HS-5 (cell line): ENCODE data around the gene MYL4.
"Not testable (repeated sequence)": the region's sequence is repeated elsewhere in the genome, so short reads cannot be mapped to it uniquely, and the experiment has no call there.

Experiments
- DNase-seq: peaks from one replicate; pipeline ENCODE4 v3.0.0-alpha.2; 2012; ENCODE audit warnings: low read depth

The MYL4 gene

DNA sequence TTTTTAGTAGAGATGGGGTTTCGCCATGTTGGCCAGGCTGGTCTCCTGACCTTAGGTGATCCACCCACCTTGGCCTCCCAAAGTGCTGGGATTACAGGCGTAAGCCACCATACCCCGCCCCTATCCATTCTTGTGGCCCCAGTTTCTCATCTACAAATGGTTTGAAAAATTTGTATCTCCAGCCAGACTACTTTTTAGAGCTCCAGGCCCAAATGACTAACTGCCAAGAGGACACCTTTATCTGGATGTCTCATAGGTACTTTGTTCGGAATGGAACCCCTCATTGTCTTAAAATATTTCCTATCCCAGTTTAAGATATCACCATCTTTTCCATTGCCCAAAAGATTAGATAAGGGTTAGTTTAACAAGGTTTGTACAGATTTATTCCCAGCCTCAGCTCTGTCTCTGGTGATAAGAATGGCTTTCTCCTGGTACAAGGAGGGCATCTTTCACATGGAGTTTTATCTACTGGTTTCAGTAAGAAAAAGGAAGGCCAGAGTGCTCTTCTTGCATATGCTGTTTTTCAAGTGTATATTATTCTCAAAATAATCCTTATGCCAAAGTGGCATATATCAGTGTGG lies 15.1 kb upstream of the MYL4 start:
- DNase-seq: no peak

DNA sequence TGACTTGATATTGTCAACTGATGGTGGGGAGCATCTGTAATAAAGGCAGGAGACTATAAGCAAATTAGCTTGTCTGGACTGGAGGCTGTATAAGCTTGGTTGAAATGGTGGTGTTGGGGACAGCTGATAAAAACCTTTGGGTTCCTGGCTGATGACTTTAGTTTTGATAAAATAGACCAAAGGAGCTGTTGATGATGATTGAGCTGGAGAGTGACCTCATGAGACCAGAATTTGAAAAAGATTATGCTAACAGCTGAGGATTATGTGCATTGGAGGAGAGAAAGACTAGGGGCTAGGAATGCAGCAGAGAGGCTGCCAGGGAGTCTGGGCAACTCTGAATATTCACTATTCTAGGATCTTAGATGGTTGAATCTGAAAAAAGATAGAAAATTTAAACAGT lies 11.3 kb upstream of the MYL4 start:
- no peak for DNase-seq

DNA sequence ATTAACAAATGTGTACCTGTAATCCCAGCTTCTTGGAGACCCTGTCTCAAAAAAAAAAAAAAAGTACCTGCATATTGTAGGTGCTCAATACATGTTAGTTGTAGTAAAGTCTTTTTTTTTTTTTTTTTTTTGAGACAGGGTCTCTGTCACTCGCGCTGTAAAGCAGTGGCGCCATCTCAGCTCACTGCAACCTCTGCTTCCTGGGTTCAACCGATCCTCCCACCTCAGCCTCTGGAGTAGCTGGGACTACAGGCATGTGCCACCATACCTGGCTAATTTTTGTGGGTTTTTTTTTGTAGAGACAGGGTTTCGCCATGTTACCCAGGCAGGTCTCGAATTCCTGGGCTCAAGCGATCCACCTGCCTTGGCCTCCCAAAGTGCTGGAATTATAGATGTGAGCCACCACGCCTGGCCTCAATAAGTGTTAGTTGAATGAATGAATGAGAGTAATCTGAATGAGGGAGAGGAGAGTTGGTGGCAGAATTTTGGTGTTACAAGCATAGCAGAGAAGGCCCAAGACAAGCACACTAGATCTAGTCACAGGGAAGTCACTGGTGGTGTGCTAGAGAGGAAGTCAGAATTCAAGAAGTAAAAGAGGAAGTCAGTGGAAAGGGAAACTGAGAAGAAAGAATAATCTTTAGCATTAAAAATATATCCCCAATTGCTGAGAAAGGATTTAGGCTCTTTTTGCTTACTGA lies 9.4 kb upstream of the MYL4 start:
- DNase-seq: no peak

DNA sequence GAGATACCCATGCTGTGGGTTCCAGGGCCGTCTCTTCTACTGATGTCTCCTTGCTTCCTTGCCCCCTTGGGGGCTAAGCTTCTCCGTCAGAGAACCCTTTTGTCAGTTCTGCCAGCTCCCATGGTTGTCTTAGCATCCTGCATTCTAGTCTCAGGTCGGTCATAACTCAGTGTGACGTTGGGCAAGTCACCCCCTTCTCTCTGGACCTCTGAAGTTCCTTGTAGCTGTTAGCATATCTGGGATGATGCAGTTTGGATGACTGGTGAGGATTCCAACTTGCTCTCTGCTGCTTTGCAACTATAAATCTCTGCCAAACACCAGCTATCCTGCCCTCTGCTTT lies 8.9 kb upstream of the MYL4 start:
- DNase-seq: no peak

DNA sequence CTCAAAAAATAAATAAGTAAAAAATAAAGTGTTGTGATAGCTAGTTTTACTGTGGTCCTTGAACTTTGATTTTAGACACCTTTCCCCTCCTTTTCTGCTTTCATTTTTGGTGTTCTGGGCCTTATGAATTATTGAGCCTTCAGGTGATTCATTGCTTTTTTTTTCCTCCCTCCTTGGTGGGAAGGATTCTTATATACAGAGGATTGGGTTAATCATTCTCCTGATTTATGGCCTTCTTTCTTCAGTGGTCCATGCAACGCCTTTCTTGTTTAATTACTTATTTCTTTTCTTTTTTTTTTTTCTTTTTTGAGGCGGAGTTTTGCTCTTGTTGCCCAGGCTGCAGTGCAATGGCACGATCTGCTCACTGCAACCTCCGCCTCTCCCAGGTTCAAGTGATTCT lies 8.0 kb upstream of the MYL4 start:
- DNase-seq: no peak

DNA sequence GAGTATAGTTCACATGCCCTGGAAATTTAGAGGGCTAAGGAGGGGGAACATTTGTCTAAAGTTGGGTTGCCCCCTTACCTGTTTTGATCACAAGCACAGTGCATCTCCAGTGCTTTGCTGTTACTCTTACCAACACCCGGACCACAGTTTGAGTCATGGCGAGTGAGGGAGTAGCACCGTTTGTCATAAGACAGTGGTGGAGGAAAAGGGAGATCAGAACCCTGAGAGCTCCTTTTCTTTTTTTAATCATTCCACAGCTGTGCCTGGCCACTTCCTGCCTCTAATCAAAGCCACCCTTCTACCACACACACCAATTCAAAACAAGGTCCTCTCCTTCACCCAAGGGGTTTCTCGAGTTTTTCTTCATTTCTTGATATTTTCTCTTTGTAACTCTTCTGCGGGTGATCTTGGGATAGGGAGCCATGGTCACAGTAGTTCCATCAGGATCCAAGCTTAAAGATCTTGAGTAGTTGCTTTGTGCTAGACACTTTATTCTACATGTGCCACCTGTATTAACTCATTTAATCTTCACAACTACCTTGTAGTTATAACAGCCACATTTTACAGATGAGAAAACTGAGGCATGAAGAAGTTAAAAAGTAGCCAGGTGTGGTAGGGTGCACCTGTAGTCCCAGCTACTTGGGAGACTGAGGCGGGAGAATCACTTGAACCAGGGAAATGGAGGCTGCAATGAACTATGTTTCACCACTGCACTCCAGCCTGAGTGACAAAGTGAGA lies 5.0 kb upstream of the MYL4 start:
- peak; percentile 13 for DNase-seq

DNA sequence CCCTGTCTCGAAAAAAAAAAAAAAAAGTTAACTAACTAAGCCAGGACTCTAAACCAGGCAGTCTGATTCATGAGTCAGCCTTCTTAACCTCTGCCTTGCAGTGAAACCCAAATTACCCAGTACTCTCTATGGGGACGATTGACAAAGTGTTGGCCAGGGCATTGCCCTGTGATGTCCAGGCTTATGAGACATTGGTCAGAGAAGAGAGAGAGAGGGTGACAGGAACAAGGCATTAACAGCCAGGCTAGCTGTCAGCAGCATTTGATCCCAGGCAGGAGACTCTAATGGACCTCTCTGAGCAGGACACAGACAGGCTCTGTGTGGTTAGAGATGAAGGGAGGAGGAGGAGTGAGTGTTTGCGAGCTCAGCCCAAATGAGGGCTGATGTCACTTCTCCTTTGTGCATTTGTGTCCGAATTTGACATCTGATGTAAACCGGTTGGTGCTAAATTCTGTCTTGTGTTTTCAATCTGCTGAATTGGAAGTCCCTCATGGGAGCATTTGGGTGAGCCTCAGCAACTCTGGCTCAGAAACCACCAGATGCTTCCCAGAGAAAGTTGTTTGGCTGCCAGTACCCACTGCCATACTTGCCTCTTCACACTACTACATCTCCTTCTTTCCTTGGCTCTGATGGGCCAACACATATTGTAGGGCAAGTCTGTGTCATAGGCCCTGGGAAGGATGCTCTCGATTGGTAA lies 4.3 kb upstream of the MYL4 start:
- DNase-seq: peak; percentile 22

DNA sequence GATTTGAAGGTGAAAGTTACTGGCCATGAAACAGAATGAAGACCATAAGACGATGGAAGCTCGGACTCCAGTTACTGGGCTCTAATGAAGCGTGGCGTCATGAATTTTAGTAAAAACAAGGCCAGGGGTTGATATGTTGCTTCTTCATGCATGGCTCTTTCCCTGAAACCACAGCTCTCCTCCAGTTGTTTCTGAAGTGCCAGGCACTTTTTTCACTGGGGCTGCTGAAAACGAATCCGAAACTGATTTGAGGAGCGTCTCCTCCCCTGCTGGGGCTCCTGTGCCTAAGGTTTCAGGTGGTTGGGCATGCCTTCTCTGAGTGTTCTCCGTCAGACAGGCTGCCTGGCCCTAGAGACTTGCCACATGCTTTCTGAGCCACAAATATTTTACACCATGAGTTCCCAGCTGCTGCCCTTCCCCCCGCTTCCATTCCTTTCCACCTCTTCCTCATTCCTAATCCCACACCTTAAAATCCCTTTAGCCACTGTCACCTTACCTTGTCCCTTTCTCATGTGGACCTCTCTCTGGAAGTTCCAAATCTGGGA lies 3.7 kb upstream of the MYL4 start:
- DNase-seq: no peak

DNA sequence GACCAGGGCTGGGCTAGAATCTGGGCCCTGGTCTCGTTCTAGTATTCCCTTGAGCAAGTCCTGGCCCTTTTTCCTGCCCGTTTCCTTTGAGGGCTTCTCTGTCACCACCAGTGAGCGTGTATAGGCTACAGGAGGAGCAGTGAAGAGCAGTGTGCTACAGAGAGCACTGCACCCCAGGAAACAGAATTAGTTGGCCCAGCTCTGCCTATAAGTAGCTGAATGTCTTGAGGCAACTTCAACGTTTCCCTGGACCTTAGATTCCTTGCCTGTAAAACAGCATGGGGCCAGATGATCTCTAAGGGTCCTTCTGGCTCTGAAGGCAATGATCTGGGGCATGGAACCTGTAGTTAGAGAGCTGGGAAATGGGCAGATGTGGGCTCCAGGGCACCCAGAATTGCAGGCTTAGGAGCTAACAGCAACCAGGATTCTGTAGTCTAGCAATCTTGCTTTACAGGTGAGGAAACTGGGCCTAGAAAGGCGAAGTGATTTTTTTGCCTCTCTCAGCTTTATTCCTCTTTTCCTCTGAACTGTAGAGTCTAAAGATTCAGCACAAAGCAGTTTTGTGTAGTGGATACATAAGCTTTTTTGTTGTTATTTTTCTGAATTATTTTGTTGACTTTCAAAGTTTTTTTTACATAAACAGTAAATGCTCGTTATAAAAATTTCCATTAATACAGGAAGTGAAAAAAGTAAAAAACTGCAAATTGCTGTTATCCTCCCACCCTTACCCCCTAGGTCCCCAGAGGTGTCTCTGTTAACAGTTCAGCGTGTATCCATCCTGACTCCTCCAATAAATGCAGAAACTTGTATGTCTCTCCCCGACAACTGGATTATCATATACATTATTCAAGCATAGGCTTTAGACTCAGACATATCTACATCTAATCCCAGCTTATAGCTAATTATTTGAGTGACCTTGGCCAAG lies 1.7 kb upstream of the MYL4 start:
- DNase-seq: no peak

DNA sequence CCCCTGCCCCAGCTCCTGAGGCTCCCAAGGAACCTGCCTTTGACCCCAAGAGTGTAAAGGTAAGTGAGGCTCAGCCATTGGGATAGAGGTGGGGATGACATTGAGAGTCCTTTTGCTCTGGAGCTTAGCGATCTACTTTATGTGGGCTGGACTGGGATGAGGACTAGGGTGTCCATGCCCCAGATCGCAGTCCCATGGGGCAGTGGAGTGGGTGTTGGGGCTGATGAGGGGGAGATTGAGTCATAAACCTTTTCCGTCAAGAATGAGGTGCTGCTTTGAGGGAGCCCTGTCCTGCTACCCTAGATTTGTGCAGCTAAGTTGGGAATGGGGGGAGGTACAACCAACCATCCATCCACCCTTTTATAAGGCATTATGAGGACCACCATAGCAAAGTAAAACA lies 351 bp downstream of the MYL4 start:
- DNase-seq: no peak

DNA sequence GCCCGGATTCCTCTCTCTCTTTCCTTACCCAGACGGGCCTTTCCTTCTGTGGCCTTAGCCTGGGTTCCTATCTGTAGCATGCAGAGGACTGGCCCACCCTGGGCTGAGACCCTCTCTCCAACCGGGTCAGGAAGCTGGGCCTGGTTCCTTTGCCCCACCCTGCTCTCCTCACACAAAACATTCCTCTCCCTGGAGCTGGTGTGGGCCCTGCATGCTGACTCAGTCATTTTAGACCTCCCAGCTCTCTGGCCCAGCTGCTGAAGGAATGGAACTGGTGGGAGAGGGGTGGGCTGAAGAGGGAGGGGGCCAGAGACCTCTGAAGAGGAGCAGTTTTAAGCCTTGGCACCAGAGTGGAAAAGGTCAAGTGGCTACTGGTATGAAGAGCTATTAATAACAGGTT lies 957 bp downstream of the MYL4 start:
- no peak for DNase-seq

DNA sequence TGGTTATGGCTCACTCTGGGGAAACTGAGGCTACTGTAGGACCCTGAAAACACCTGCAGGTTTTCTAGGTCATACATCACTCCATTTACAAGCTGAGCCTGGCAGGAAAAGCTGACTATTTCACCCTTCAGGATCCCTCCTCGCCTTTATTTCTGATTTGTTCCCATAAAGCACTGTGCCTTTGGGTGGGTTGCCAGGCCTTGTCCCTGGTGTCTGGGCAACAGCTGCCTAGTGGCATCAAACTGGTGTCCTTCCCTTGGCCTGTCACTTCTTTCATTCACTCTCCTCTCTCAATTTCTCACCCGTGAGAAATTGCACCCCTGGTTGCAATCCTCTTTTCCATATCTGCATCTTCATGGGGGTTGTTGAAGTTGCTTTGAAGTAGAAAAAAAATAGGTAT lies 1.6 kb downstream of the MYL4 start:
- no peak for DNase-seq

DNA sequence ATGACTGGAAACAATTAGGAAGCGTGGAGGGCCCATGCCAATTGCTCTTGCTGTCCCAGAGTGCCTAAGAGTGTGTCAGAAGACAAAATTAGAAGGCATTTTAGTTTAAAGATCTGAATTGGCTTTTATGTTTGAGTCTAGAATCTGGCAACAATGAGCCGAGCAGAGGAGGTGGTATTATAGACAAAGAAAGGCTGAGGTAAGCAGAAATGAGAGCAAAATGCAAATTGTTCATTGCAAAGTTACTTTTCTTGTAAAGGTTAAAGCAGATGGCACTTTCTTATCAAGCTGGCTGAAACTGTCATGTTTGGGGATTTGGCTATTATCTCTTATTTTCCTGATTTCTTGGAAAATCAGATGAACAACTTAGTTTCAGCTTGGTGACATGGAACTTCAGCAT lies 3.3 kb downstream of the MYL4 start:
- no peak for DNase-seq

DNA sequence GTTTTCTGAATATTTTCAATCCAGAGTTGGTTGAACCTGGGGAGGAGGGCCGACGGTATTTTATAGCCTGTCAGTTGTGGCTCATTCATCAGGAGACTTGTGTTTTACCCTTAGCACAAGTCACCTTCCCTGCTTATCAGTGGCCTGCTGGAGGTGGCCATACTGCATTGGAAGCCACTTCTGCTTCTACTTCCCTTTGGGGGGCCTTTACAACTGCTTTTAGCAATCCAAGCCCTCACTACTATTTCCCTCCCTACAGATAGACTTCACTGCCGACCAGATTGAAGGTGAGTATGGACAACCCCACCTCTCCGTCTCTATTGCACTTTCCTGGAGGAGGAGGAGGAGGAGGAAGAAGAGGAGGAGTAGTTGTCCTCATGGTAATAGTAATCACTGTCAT lies 4.4 kb downstream of the MYL4 start:
- DNase-seq: no peak

DNA sequence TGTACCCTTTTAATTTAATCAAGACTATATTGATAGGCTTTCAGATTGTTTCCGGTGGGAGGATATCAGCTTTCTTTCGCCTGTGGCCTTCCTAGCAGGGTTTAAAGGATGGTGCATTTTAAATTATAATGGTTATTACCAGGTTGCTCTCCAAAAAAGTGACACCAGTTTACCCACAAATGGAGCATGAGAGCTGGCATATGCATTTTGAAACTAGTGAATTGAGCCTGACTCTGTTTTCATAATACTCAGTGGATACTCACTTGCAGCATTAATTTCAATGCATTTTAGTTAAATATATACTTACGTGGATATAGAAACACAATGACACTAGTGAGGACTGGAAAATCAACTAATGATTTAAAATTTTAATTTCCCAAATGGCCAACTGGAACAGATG lies 5.8 kb downstream of the MYL4 start:
- no peak for DNase-seq

DNA sequence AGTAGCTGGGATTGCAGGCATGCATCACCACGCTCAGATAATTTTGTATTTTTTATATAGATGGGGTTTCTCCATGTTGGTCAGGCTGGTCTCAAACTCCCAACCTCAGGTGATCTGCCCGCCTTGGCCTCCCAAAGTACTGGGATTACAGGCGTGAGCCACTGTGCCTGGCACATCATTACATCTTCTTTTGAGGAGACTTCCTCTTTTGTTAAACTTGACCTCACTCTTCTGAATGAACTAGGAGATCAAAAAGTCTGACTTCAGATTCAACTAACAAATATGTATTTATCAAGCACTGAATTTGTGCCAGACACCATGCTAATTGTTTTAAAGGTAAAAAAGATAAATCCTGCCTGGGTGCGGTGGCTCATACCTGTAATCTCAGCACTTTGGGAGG lies 7.7 kb downstream of the MYL4 start:
- DNase-seq: not testable (repeated sequence)

DNA sequence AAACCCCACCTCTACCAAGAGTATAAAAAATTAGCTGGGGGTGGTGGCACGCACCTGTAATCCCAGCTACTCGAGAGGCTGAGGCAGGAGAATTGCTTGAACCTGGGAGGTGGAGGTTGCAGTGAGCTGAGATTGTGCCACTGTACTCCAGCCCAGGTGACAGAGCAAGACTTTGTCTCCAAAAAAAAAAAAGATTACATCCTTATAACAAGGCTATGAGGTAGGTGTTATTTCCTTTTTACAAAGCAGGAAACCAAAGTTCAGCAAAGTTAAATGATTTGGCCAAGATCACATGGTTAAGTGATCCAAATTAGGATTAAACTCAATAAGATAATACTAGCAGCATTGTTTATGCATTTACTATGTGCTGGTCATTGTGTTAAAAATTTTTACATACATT lies 8.1 kb downstream of the MYL4 start:
- not testable (repeated sequence) for DNase-seq

DNA sequence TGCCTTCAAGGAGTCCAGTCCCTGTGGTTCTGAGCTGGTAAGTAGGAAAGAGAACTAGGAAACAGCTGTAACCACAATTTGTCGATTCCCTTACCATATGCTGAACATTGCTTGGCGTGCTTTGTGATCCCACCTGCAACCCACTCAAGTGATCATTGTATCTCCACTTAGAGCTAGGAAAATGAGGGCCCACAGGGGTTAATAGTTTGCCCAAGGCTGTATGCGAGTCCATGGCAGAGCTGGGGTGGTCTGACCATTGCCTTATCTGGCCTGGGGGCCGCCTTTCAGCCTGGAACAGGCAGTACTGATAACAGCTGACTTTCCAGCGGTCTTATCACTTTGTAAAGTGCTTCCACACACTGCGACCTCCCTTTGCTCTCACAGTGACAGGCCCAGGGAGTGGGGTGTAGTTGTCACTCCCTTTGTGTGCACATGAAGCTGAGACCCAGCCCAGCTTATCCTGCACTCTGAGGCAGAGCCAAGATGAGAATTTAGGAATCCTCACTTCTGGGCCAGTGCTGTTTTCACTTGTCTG lies 9.8 kb downstream of the MYL4 start:
- DNase-seq: no peak

DNA sequence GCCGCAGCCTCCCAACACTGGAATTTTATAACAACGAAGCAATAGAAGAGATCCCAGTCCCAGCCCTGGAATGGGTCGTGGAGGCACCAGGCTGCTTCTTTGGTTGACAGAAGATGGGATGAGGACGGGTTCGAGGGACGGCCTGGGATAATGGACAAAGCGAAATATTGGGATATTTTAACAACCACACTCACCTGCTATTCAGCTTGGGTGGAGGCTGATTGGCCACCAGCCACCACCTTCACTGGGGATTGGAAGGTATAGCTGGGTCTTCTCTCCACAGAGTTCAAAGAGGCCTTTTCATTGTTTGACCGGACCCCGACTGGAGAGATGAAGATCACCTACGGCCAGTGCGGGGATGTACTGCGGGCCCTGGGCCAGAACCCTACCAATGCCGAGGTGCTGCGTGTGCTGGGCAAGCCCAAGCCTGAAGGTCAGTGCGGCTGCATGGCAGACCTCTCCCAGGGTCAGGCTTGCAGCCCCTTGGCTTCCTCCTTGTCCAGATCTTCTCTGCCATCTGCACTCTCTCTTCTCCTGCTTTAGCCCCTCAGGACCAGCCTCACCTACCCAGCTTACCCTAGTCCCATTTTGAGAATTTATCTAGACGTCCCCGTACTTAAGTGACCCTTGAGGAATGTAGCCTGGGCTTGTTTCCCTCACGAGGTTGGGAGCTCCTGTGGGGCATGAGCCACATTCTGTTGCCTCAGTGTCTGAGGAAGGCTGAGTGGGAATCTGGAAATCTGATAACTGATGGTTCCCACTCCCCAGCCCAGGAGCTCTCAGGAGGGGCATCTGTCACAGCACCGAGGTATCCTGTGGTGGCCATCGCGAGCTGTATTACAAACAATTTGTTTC lies 10.7 kb downstream of the MYL4 start:
- DNase-seq: no peak

DNA sequence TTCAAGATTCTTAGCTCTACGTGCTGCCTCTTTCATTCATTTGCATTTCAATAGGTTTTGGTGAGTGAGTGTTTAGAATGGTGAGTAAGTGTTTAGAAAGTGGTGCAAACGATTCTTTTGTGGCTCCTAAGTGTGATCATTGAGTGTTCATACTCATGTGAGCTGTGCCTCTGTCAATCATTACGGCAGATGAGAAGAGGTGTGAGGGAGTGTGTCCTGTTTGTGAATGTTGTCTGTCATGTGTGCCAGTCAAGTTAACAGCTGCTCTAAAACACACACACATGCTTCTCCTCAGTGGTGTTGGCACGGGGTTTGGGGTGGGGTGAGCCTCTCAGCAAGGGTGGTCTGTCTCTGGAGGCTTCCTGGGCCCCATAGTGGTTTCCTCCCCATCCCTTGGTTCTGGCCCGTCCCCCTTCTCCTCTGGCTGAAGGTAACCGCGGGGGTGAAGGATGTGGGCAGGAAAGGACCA lies 11.4 kb downstream of the MYL4 start:
- no peak for DNase-seq
